GM23338 (cell line): ENCODE measurements around the gene TRAK1. TPM values are rescaled to one million over a fixed set of nuclear protein-coding genes. Genes with fewer than 3 reads are reported as not detected.

ENCODE experiments used
- ATAC-seq: fragments of 200-7000 bp; cut with Tn5 transposase; 3 replicates; pipeline ENCODE4 v1.9.1; 2020
- DNase-seq: peaks from one replicate; pipeline ENCODE4 v3.0.0-alpha.2; 2015; ENCODE audit warnings: low spot score
- H2AFZ ChIP-seq: fragments of 200-600 bp; sonication (generic); 2 replicates; pipeline ENCODE4 v1.8.0; 2016; ENCODE audit warnings: antibody characterized with exemption, mild to moderate bottlenecking, moderate library complexity
- H3F3A ChIP-seq: fragments of 200-600 bp; sonication (generic); replicated peaks from 2 replicates; pipeline ENCODE4 v1.8.0; 2017; ENCODE audit warnings: antibody characterized with exemption, mixed run types, low read depth
- H3K27ac ChIP-seq: fragments of 200-600 bp; sonication (generic); 2 replicates; pipeline ENCODE4 v1.6.1; 2016; ENCODE audit warnings: low read depth
- H3K27me3 ChIP-seq: fragments of 200-600 bp; sonication (generic); 2 replicates; pipeline ENCODE4 v1.8.0; 2016; ENCODE audit warnings: mild to moderate bottlenecking, mixed run types, moderate library complexity; ENCODE audit not compliant: insufficient read depth
- H3K36me3 ChIP-seq: fragments of 200-600 bp; sonication (generic); 2 replicates; pipeline ENCODE4 v1.8.0; 2016; ENCODE audit warnings: mild to moderate bottlenecking; ENCODE audit not compliant: insufficient read depth
- H3K4me1 ChIP-seq: fragments of 200-600 bp; sonication (generic); 2 replicates; pipeline ENCODE4 v1.8.0; 2016; ENCODE audit warnings: mild to moderate bottlenecking, moderate library complexity; ENCODE audit not compliant: insufficient read depth
- H3K4me2 ChIP-seq: fragments of 200-600 bp; sonication (generic); 2 replicates; pipeline ENCODE4 v1.7.1; 2017; ENCODE audit warnings: mixed run types
- H3K4me3 ChIP-seq: fragments of 200-600 bp; sonication (generic); 2 replicates; pipeline ENCODE4 v1.6.1; 2016; ENCODE audit warnings: mixed run types
- H3K79me2 ChIP-seq: fragments of 200-600 bp; sonication (generic); replicated peaks from 2 replicates; pipeline ENCODE4 v1.8.0; 2017; ENCODE audit warnings: mild to moderate bottlenecking; ENCODE audit not compliant: insufficient read depth
- H3K9me2 ChIP-seq: fragments of 200-600 bp; sonication (generic); 2 replicates; pipeline ENCODE4 v1.8.0; 2017; ENCODE audit not compliant: insufficient read depth
- H4K20me1 ChIP-seq: fragments of 200-600 bp; sonication (generic); replicated peaks from 2 replicates; pipeline ENCODE4 v1.8.0; 2017; ENCODE audit warnings: mild to moderate bottlenecking; ENCODE audit not compliant: insufficient read depth
- H3K27ac Mint-ChIP-seq: 2 replicates; pipeline ENCODE4 v1.8.0; 2020; ENCODE audit warnings: inconsistent platforms, mild to moderate bottlenecking, moderate library complexity, mixed read lengths
- H3K27me3 Mint-ChIP-seq: 3 replicates; pipeline ENCODE4 v1.8.0; 2022; ENCODE audit warnings: low read depth, mild to moderate bottlenecking, moderate library complexity, mixed read lengths, inconsistent platforms; ENCODE audit not compliant: insufficient read depth, poor library complexity
- H3K36me3 Mint-ChIP-seq: 3 replicates; pipeline ENCODE4 v1.8.0; 2021; ENCODE audit warnings: low read depth, mild to moderate bottlenecking, inconsistent platforms, moderate library complexity, mixed read lengths
- H3K4me1 Mint-ChIP-seq: 3 replicates; pipeline ENCODE4 v1.8.0; 2020; ENCODE audit warnings: mild to moderate bottlenecking, inconsistent platforms, mixed read lengths
- H3K4me3 Mint-ChIP-seq: 3 replicates; pipeline ENCODE4 v1.8.0; 2021; ENCODE audit warnings: moderate library complexity, mild to moderate bottlenecking, inconsistent platforms, mixed read lengths
- H3K9me3 Mint-ChIP-seq: 3 replicates; pipeline ENCODE4 v1.8.0; 2020; ENCODE audit warnings: moderate library complexity, mild to moderate bottlenecking, inconsistent platforms, mixed read lengths
- CREB1 ChIP-seq: fragments of 250-450 bp; sonication (Bioruptor Pico); IDR thresholded peaks from 2 replicates; pipeline ENCODE4 v1.5.0; 2020; ENCODE audit warnings: low read depth, mild to moderate bottlenecking, moderate library complexity
- CTCF ChIP-seq, 2 experiments: fragments of 200-600 bp in 1 of 2; sonication (generic) in 1 of 2; conservative IDR thresholded peaks; 2 replicates each; pipeline versions ENCODE4 v1.5.1 to v1.6.1; 2016 to 2017; ENCODE audit warnings: antibody characterized with exemption in 2 of 2, low read depth in 2 of 2, mild to moderate bottlenecking in 2 of 2, moderate library complexity in 1 of 2
- ETS1 ChIP-seq: IDR thresholded peaks from 2 replicates; pipeline ENCODE4 v1.6.1; 2016; ENCODE audit warnings: antibody characterized with exemption
- EZH2phosphoT487 ChIP-seq: fragments of 200-600 bp; sonication (generic); IDR thresholded peaks from one replicate; pipeline ENCODE4 v1.8.1; 2018; ENCODE audit warnings: antibody characterized with exemption; ENCODE audit not compliant: unreplicated experiment
- JUNB ChIP-seq: IDR thresholded peaks from one replicate; pipeline ENCODE4 v1.6.1; 2016; ENCODE audit warnings: antibody characterized with exemption; ENCODE audit not compliant: unreplicated experiment
- POLR2AphosphoS5 ChIP-seq: IDR thresholded peaks from 2 replicates; pipeline ENCODE4 v1.6.1; 2016; ENCODE audit warnings: antibody characterized with exemption, low read depth
- STAT1 ChIP-seq: IDR thresholded peaks from one replicate; pipeline ENCODE4 v1.6.1; 2016; ENCODE audit warnings: antibody characterized with exemption; ENCODE audit not compliant: unreplicated experiment
- ZNF114 ChIP-seq: fragments of 250-450 bp; sonication (Bioruptor Pico); IDR thresholded peaks from 2 replicates; pipeline ENCODE4 v1.5.0; 2020; ENCODE audit warnings: mild to moderate bottlenecking, moderate library complexity
- ZNF331 ChIP-seq: fragments of 250-450 bp; sonication (Bioruptor Pico); IDR thresholded peaks from 2 replicates; pipeline ENCODE4 v1.5.0; 2020; ENCODE audit warnings: low read depth, mild to moderate bottlenecking, moderate library complexity
- ZNF462 ChIP-seq: fragments of 250-450 bp; sonication (Bioruptor Pico); IDR thresholded peaks from 2 replicates; pipeline ENCODE4 v1.5.0; 2020; ENCODE audit warnings: mild to moderate bottlenecking, moderate library complexity
- polyA plus RNA-seq: library from polyadenylated mRNA; unstranded; fragments of >200 nt; fragmentation: Nextera tagmentation; extraction: Ambion mirVana; gene quantifications from 2 replicates; pipeline ENCODE4 v1.2.1, GENCODE V29; 2016
- total RNA-seq: library from RNA; depleted of rRNA; stranded (reverse); fragments of >200 nt; shearing (Covaris generic); gene quantifications from 2 replicates; pipeline ENCODE4 v1.2.3, GENCODE V29; 2014

TRAK1 gene
- total and polyA plus RNA-seq, 2 experiments from 2014 or later: 13.4 to 47.4 TPM

GRCh38 chr3:42191443-42191747, 100.2 kb downstream of the TRAK1 start (continued):
- TF ChIP-seq ZNF462 (CRISPR knock-in tag): no peak
- no peak for TF ChIP-seq CREB1 (CRISPR knock-in tag)
- no peak for TF ChIP-seq POLR2AphosphoS5

GRCh38 chr3:42192334-42193200, 101.4 kb downstream of the TRAK1 start:
- Histone ChIP-seq H3K27me3 (no peaks in the 10 kb centered on the region), H3K4me3 (no peak overlapping the region), H3K9me2 (no peaks in the 10 kb centered on the region), H3K36me3 (peaks cover 4% of the 10 kb centered on the region; the same call in 1 of the 2 replicates), H3F3A (no peaks in the 10 kb centered on the region), H3K4me2 (0 out of 2 replicates have a peak overlapping the region, but pooled peaks have one; percentile 24), H3K27ac (0 out of 2 replicates have a peak overlapping the region, but pooled peaks have one; percentile 72), H3K79me2 (no peaks in the 10 kb centered on the region), H4K20me1 (0 out of 2 replicates have a peak, but pooled peaks cover 3% of the 10 kb centered on the region), H2AFZ (no peak overlapping the region), H3K4me1 (peaks cover 20% of the 10 kb centered on the region)
- peak overlapping the region; percentile 58 for H3K27ac Mint-ChIP-seq
- no peaks in the 10 kb centered on the region for H3K9me3 Mint-ChIP-seq
- no peak overlapping the region for H3K4me3 Mint-ChIP-seq
- peaks cover 56% of the 10 kb centered on the region for H3K36me3 Mint-ChIP-seq
- peaks cover 36% of the 10 kb centered on the region for H3K4me1 Mint-ChIP-seq
- DNase-seq: no peak
- H3K27me3 Mint-ChIP-seq: peaks cover 7% of the 10 kb centered on the region
- ATAC-seq: no peak
- TF ChIP-seq POLR2AphosphoS5 (no peak), ZNF114 (no peak), ZNF331 (CRISPR knock-in tag) (no peak), CREB1 (CRISPR knock-in tag) (no peak), JUNB (no peak), CTCF (conservative IDR thresholded peaks at IDR 0.05; ENCODE audit: low read depth in 2 of 2) (no peak), STAT1 (no peak), ETS1 (no peak), EZH2phosphoT487 (no peak)
